ENCODE measurements around the gene IFNAR2.

GRCh38 chr21:33189824-33190223, 39.9 kb upstream of the IFNAR2 start:
- TF ChIP-seq SP1 (IDR thresholded peaks at IDR 0.05) (no peak), CTBP1 (IDR thresholded peaks at IDR 0.05; ENCODE audit: borderline replicate concordance) (no peak), FOXK2 (IDR thresholded peaks at IDR 0.05) (no peak), ARNT (IDR thresholded peaks at IDR 0.05) (no peak), FOXA1 (IDR thresholded peaks at IDR 0.05) (no peak), L3MBTL2 (conservative IDR thresholded peaks at IDR 0.05) (no peak), FOXM1 (IDR thresholded peaks at IDR 0.05; ENCODE audit: borderline replicate concordance) (no peak), ZNF384 (IDR thresholded peaks at IDR 0.05) (no peak), LEF1 (IDR thresholded peaks at IDR 0.05; ENCODE audit: borderline replicate concordance) (no peak)
